Astrocyte of the cerebellum (primary cell): ENCODE results near the gene GAS2.

Experiments
- DNase-seq: peaks from one replicate; pipeline ENCODE4 v3.0.0-alpha.2; 2011; ENCODE audit warnings: low read depth
- H3K4me3 ChIP-seq: 2 replicates; pipeline ENCODE4 v1.5.1; 2011; ENCODE audit warnings: mild to moderate bottlenecking, low read depth, low read length, moderate library complexity
- CTCF ChIP-seq: IDR thresholded peaks from 2 replicates; pipeline ENCODE4 v1.5.1; 2012; ENCODE audit warnings: low read length, low read depth, moderate library complexity, mild to moderate bottlenecking; ENCODE audit errors: missing control alignments
- in situ Hi-C: cut with HindIII; loops from 2 replicates; pipeline ENCODE4 v1.10.0; 2017; ENCODE audit warnings: low sequenced_read_pairs

Gene GAS2

GRCh38 chr11:22761066-22761465 is 94.7 kb downstream of the GAS2 start:
- in situ Hi-C loops, result no loop called here
- no peak for DNase-seq
- no peak for TF ChIP-seq CTCF
- no peak overlapping the region for H3K4me3 ChIP-seq

- DNase-seq, result no peak
- no peak for TF ChIP-seq CTCF
- in situ Hi-C loops, result no loop called here
- H3K4me3 ChIP-seq, result no peak overlapping the region
Observed at GRCh38 chr11:22763166-22763565, 96.8 kb downstream of the GAS2 start.

- no peak overlapping the region for H3K4me3 ChIP-seq
Observed at GRCh38 chr11:22764735-22765134, 98.3 kb downstream of the GAS2 start.

GRCh38 chr11:22768281-22768680 is 101.9 kb downstream of the GAS2 start:
- no peak for TF ChIP-seq CTCF
- DNase-seq, result no peak
- H3K4me3 ChIP-seq, result no peak overlapping the region
- in situ Hi-C loops, result no loop called here

More at GRCh38 chr11:22764735-22765134, 98.3 kb downstream of the GAS2 start:
- in situ Hi-C loops, result no loop called here
- TF ChIP-seq CTCF, result no peak
- no peak for DNase-seq

GRCh38 chr11:22769081-22769480 is 102.7 kb downstream of the GAS2 start:
- no peak for DNase-seq
- no peak overlapping the region for H3K4me3 ChIP-seq
- in situ Hi-C loops, result no loop called here
- no peak for TF ChIP-seq CTCF

GRCh38 chr11:22774716-22775115 is 108.3 kb downstream of the GAS2 start:
- no peak for DNase-seq
- no peak for TF ChIP-seq CTCF
- no peak overlapping the region for H3K4me3 ChIP-seq
- in situ Hi-C loops, result loop anchor here (5.0 kb wide), 1 partner anchor 82 kb away; no protein-coding TSS in a partner anchor

- in situ Hi-C loops, result loop anchor here (5.0 kb wide), 1 partner anchor 83 kb away; no protein-coding TSS in a partner anchor
- no peak for TF ChIP-seq CTCF
- DNase-seq, result no peak
- H3K4me3 ChIP-seq, result no peak overlapping the region
Observed at GRCh38 chr11:22775248-22775647, 108.8 kb downstream of the GAS2 start.
